Activated effector memory CD4-positive, alpha-beta T cell treated with anti-CD3 and anti-CD28 coated beads, Interleukin-2, amount 50 U/mL, for 16 hours (primary cell): ENCODE data around the gene CRACR2B.

ENCODE experiments used
- DNase-seq: peaks from one replicate; pipeline ENCODE4 v3.0.0-alpha.2; 2020

Gene CRACR2B

DNA sequence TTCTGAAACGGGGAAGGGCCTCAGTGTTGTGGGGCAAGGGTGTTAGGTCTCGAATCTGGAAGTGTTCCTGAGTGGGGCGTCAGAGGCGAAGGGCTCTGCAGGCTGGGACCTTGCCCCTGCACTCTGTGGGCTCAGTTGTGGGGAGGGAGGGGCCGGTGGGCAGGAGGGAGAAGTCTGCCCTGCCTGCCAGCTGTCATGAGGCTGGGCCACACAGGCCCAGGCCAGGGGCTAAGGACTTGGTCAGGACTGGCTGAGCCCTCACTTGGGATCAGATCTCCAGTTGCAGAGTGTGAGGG, at the start of gene CRACR2B:
Gene CRACR2B (plus strand): TSS at position 23 of the 296 bp plus-strand sequence. CDS start 689 bp downstream, outside the sequence.
- no peak for DNase-seq

DNA sequence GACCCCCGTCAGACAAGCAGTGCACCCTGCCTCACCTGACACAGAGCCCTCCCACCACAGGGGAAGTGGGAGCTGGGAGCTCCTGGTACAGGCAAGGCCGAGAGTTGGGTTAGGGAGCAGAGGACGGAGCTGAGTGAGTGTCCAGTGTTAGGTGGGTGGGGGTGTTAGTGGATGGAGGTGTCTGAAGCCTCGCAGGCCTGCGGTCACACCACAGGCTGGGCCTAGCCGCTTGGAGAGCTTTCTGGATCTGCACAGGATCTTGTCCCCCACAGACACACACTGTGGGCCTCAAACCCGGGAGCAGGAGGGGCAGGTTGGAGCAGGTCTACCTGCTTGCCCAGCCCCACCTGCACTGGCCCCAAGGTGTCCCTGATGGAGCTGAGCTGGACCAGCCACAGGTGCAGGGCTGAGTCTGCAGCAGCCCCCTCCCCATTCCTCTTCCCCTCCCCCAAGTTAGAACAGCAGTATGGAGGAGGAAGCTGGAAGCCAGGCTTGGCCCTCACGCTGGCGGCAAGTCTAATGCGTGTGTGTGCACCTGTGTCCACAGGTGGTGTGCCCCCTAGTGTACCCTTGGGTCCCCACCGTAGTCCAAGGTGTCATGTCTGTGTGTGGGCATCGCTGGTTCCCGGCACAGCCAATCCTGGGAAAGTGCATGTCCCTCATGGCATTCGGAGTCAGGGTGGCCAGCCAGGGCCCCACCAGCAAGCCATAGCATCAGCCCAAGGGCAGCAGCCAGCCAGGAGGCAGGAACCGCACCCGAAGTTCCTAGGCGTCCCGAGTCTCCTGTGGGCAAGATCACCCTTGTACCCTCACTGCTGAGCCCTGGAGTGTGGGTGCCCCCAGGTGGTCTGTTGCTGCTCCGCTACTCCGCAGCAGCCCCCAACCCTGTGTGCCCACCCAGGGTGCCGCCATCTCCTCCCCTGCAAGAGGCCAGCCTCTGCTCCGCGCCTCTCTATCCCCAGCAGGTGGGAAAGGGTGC, 48.5 kb upstream of the CRACR2B start:
- no peak for DNase-seq

DNA sequence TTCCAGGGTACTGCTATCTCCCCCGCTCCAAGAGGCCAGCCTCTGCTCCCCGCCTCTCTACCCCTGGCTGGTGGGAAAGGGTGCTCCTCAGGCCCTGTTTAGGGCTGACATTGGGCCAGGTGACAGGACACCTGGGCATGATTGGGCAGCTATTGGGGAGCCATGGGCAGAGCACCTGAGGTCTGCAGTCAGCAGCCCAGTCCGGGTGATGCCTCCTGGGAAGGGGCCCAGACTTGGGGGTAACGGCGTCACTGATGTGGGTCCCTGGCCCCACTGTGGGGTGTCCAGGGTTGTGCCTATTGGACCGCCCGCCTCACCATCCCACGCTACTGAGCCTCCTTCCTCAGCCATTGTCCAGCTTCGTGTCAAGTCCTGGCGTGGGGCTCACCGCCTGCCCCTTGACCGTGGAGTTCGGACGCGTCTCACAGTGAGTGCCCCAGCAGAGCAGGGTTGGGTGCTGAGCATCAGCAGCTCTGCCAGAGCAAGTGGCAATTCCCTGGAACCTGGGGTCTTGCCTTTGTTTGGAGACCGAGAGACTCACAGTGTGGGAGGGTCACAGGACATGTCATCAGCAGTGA, 47.7 kb upstream of the CRACR2B start:
- no peak for DNase-seq

DNA sequence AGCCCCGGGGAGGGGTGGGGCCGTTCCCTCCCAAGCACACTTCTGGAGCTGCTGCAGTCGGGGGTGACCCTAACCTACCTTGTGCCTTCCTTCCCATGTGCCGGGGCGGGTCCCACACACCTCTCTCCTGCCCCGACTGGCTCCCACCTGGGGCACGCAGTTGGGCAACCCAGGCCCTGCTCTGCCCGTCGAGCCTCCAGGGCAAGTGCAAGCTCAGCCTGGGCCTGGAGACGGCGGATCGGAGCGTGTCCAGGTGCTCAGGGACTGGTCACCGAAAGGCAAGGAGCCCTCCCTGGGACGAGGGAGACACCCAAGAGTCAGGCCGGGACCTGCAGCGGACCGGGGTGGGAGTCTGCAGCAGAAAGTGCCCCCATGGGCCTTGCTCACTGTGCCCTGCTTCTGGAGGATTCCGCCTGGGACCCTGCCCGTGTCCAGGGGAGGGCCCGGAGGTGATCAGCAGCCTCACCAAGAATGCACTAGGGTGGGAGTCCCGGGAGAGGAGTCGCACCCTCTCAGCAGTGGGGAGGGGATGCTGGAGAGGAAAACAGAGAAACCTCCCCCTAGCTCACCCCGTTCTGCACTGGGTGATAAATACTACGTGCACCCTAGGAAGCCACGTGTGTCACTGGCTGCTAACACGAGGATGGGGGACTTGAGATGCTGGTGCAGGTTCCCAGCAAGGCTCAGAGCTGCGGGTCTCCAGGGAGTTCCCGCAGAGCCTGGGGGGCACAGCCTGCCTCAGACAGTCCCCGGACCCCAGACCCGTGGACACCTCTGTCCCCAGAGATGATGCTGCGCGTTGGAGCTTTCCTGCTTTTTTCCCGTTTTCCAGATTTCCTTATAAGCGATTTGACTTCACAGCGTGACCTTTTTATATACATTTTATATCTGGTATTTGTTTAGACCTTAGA, 45.2 kb upstream of the CRACR2B start:
- no peak for DNase-seq

DNA sequence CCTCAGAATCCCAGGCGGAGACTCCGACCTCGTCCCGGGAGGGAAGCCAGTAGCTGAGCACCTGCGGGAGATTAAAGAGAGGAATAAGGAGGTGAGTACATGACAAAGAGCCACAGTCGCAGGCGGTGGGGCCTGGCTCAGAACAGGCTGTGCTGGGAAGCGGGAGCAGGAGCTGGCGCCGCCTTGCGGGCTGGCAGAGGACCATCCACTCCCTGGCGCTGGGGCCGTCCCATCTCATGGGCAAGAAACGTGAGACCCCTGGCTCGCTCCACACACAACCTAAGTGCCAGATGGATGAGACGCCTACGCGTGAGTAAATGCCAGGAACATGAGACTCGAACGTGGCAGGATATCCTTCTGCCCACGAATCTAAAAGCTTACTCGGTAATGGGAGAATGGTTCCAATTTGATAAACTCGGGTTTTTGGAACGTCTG, 44.1 kb upstream of the CRACR2B start:
- DNase-seq = no peak

DNA sequence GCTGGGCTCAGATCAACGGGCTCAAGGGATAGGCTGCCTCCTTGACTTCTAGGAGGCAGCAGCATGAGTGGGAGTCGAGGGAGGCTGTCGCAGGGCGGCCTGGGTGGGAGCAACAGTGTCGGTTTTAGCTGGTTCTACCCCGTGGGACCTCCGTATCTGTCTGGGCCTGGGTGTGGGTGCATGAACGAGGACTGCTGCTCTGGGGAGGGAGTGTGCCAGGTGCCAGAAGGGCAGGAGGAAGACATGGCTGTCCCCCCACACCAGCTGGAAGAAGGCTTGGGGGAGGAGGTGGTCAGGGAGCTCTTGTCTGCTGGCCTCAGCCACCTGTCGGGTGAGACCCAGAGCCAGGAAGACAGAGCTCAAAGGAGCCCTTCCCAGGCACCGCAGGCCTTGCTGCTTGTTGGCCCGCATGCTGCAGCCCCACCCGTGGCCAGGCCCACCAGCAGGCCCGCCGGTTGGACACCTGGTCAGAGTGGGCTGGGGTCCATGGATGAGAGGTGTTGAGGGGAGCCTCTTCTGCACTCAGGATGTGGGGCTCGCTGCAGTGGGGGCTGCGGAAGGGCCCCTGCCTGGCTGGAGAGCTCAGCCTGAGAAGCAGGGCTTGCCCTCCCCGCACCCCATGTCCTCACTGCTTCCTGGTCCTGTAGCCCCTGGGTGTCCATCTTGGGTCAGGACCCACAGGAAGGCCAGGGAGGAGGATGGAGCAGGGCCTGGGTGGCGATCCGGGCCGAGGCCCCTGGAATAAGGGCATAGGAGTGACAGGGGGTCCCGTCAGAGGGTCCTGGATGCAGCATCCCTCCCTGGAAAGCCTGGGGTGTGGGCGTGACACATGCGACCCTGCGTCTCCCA, 41.3 kb upstream of the CRACR2B start:
- DNase-seq = no peak

DNA sequence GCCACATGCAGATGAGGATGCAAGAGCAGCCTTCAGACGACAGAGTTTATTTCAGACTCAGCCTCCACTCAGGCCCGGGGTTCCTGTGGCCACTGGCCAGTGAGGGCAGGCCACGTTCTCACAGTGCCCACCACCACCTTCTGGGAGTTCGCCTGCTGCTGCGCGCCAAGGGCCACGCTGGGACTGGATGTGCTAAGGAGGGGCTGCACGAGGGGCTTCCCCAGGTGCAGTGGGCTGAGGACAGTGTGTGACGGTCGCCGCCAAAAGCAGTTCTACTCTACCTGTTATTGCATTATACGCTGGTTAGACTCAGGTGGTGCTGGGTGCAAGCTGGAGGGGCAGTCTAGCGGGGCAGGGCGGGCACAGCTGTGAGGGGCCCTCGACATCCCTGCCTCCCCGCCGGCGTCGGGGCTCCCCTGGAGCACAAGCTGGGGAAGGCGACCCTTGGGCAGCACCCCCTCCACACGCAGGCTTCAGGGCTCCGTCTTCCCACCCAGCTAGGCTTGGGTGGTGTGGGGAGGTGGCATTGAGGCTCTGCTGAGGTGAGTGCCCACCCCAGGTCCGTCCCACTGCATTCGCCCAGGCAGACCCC, 40.5 kb upstream of the CRACR2B start:
- no peak for DNase-seq

DNA sequence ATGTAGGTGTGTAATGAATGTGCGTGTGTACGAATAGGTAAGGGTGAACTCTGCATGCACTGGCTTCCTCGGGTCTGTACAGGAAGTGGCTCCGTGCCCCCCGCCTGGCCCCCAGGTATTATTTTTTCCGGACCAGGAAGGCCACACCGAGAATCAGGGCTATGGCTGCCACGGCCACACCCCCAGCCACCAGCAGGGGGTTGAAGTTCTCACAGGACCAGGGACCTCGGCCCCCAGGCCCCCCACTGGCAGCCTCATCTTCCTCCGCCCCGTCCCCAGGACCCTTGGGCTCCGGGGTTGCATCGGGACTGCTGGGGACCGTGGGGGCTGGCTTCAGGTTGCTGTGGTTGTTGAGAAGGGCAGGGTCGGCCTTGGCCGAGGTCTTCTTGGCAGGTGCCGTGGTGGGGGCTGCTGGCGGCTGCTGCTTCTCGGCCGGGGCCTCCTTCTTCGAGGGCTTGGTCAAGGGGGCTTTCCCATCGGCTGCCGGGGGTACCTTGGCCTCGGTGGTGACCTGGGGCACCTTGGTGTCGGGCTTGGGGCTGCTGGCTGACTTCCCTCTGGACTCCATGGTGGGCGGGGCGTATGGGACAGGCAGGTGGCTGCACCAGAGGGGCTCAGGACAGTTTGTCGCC, 39.6 kb upstream of the CRACR2B start:
- DNase-seq = no peak

DNA sequence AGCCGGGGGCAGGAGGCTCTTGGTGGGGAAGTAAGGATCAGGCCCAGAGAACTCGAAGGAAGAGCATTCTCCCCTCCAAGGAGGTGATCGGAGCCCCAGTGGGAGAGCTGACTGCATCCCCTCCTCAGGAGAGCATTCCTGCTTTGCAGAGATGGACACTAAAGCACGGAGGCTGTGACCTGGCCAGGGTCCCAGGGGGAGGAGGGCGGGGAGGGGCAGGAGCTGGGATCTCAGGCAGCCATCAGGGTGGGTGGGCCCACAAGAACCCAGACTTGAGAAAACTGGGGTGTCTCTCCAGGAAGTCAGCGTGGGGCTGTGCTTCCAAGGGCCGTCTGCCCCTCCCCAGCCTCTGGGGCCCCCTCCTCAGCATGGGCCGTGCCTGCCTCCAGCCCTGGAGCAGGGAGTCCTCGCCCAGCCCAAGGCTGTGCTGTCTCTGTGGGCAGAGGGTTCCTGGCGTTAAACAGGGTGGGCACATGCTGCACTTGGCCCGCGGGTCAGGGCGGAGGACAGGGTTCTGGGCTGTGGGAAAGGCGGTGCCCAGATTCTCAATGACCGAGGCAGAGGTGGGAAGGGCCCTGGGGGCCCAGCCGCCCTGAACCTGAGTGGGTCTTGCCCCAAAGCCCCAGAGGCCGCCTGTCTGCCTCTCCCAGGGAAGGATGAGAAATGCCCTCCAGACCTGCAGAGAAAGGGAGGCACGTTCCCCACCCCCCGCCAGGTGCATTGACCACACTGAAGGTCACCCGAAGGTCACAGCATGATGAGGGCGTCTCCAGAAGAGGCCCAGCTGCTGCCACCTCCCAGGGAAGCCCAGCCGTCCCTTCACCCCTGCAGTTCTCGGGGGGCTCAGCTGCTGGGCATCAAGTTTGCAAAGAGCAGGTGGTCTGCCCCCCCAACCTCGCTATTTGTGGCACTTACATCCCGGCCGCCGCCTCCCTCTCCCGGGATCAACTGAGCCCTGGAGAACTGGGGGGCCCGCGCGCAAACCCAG, 38.5 kb upstream of the CRACR2B start:
- no peak for DNase-seq

DNA sequence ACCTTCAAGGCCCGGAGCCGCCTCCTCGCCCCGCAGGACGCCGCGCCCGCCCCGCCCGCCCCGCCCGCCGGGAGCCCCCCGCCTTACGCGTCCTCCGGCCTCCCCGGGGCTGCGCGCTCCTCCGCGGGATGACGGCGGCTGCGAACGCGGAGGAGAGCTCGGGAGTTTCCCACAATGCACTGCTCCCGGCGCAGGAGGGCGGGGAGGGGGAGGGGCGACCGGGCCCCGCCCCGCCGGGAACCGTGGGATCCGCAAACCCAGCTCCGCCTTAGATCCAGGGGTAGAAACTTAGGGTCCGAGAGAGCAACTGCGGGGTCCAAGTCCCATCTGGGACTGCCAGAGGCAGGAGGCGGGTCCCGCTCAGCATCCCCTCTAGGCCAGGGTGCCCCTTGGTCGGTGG, 37.8 kb upstream of the CRACR2B start, which contains the start of gene CEND1:
Gene CEND1 (minus strand): TSS at position 148 of the 400 bp plus-strand sequence. CDS start 1,514 bp downstream, outside the sequence.
- DNase-seq = peak; percentile 81

DNA sequence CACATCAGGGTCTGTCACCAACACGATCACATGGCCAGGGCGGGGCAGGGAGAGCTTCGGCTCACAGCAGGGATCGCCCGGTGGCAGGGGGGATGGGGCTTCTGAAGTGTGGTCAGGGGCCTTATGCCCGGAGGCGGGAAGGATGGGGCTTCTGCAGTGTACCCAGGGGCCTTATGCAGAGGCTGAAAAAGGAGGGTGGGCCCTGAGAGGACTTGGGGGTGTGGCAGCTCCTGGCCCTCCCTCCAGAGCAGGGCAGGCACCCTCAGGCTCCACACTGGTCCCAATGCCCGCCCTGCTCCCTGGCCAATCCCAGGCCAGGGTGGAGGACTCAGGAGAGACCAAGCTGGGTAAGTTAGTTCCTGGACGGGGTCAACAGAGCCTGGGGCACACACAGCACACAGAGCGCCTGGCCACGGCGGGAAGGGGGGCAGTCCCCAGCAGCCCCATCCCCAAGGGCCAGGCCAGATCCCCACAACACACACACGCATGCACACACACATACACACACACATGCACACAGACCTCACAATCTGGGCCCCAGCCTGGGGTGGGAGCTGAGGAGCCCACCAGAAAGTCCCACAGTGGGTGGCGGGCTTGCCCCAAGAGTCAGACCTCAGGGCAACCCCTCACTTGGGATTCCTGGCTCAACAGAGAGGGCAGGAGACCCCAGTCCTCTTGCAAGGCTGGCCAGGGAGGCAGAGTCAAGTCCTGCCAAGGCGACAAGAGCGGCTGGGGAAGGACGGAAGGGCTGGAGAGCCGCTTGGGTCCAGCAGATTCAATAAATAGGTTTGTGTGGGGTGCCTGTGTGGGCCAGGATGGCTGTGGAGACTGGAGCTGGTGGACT, 36.8 kb upstream of the CRACR2B start:
- DNase-seq = no peak

DNA sequence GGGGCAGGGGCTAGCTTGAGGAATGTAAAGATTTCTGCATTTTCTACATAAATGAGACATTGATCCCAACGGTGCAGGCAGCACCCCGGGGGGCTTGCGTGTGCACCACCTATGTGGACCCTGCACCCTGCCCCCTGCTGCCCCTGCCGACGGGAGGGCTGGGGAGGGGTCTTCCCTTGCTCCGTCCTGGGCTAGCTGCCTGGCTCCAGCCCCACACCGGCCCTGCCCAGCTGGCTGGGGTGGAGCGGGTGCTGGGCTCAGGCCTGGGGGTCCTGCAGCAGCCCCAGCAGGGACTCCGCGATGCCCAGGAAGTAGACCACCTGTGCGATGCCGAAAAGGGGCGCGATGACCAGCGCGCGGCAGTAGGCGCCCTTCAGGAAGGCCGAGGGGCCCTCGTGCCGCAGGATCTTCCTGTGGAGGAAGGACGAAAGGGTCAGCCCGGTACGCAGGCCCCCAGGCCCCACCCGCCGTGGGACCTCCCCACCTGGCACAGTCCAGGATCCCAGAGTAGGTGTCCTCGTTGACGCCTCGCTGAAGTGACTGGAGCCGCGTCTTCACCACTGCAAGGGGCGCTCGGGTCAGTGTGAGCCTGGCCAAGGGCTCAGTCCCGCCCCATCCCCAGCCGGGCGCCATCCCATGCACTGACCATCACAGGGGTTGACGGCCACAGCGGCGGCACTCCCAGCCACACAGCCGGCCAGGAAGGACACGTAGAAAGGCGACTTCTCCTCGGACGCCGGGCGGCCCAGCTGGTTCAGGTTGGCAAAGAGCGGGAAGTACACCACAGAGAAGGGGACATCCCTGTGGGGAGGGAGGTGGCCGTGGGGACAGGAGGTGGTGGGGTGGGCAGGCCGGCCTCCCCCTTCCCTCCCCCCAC, 35.8 kb upstream of the CRACR2B start:
- DNase-seq = no peak

DNA sequence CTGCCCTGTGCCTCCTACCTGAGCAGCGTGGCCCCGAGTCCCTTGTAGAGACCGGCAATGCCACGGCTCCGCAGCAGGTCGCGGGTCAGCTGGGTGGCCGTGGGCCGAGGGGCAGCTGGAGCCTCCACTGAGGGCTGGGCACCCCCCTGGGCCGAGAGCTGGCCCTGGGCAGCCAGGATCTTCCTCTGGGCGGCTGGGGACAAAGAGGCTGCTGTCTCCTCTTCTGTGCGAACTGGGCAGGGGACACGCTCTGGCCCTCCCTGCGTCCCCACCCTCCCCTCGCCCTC, 35.2 kb upstream of the CRACR2B start:
- no peak for DNase-seq

DNA sequence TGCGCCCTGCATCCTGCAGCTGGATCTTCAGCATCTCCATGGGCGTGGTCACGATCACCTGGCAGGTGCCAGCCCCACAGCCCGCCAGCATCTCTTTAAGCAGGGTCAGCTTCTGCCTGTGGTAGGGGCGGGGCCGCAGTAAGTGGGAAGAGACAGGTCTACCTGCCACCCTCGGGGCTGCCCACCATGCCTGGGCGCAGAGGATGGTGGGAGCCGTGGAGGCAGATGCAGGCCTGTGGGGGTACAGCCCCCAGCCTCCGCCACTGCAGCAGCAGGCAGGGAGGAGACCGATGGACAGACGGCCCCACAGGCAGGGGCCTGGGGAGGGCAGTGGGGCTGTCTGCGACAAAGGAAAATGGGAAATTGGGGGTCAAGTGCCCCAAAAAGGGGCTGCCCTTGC, 34.8 kb upstream of the CRACR2B start:
- DNase-seq = no peak

DNA sequence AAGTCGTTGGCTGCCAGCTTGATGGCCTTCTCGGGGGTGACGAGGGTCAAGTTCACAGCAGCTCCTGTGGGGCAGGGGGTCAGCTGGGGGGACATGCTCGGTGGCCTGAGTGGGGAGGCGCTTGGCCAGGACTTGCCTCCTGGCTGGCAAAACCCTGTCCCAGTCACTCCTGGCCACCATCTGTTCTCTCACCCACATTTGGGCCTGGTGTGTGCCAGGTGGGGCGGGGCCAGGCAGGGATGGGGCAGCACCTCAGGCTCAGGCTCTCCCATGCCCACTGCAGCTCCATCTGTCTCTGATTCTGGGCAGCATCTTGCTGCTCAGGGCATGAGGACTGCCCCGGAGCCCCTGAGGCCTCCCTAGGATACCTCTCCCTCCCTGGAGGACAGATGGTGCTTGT, 34.2 kb upstream of the CRACR2B start:
- no peak for DNase-seq

DNA sequence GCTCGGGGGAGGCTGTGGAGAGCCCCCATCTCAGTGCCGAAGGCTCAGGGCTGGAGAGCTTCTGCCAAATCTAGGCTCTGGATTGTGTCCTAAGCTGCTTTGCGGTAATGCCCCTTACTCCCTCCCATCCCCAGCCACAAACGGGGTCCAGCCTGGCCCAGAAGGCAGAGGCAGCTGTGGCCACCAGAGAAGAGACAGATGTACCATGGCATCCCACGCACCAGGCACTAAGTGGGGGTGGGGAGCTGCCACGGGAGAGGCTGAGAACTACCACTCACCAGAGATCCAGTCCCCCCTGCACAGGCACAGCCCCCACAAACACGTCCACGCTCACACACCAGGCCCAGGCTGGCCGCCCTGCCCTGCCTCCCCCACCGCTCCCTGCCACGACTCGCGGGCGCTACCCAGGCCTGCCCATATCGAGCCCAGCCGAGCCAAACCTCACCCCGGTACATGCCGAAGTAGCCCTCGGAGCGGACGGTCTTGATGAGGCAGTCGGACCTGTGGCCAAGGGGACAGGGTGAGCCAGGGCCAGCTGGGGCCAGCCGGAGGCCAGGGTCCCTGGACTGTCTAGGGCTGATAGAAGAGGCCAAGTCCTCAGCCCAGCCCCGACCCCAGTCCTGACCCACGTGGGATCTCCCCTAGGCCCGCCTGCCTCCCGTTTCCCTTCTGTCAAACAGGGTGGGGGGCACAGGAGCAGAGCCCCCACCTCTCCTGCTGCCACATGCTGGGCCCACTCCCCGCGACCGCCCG, 33.5 kb upstream of the CRACR2B start:
- DNase-seq = no peak
